Measurements from ENCODE around the gene ELL.
"Not testable (repeated sequence)": the region's sequence is repeated elsewhere in the genome, so short reads cannot be mapped to it uniquely, and the experiment has no call there.

Gene ELL

DNA sequence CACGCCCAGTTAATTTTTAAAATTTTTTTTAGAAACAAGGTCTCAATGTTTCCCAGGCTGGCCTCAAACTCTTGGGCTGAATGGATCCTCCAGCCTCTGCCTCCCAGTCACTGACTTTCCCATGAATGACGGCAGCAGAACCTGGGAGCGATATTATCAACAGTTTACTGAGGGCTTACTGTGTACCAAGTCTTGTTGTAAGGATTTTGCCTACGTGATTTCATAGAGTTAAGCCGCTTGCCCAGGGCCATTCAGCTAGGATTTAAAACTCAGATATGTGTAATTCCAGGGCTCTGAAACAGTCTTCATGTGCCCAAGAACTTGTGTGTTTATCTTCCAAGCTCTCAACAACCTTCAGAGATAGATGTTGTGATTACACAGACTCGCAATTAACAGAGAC lies 29.8 kb upstream of the ELL start:
- Histone ChIP-seq H3K27ac (peak overlapping the region; percentile 46; the same call in 1 of the 2 replicates), H3K9me3 (ENCODE audit: low read depth, low read length) (no peaks in the 10 kb centered on the region), H3K4me3 (no peak overlapping the region), H3K36me3 (ENCODE audit: insufficient read depth, low read length) (no peaks in the 10 kb centered on the region), H3K9ac (ENCODE audit: insufficient read length) (no peak overlapping the region)
- DNase-seq (ENCODE audit: low read depth, low spot score): no peak
- TF ChIP-seq FOXP2 (optimal IDR thresholded peaks at IDR 0.05; ENCODE audit: control extremely low read depth, extremely low read length, insufficient read depth) (no peak), POLR2AphosphoS5 (IDR thresholded peaks at IDR 0.05; ENCODE audit: borderline replicate concordance, low read depth, low read length) (no peak), EZH2 (IDR thresholded peaks at IDR 0.05) (no peak)

DNA sequence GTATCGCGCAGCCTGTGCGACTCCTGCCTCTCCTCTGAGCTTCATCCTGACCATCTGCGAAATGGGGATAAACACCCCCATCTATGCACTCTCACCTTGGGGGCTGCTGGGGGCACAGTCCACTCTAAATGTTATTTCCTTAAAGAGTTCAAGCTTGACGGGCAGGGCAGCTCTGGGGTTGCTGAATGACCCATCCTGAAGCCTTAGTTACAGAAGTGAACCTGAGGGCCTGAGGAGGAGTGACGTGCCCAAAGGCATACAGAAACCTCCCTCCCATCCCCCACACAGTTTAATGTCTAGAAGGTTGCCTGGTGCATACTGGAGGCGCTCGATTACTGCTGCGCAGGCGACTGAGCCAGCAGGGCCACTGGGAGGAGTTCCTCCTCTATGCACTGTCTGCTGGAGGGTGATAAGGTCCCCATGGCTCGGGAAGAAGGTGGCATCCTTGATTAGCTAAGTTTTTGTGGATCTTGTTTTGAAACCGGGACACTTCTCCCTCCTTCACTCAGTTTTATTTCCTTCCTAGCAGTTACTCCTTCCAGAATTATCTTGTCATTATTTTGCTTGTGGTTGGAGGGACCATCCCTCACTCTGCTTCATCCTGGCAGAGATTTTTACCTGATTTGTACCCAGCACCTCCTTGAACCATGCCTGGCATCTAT lies 22.1 kb upstream of the ELL start:
- H3K27ac ChIP-seq: peak overlapping the region; percentile 4; the same call in 1 of the 2 replicates
- TF ChIP-seq EZH2 (IDR thresholded peaks at IDR 0.05) (no peak), FOXP2 (optimal IDR thresholded peaks at IDR 0.05; ENCODE audit: control extremely low read depth, extremely low read length, insufficient read depth) (no peak), POLR2AphosphoS5 (IDR thresholded peaks at IDR 0.05; ENCODE audit: borderline replicate concordance, low read depth, low read length) (no peak)
- peak overlapping the region; percentile 59 for H3K9ac ChIP-seq (ENCODE audit: insufficient read length)
- no peaks in the 10 kb centered on the region for H3K9me3 ChIP-seq (ENCODE audit: low read depth, low read length)
- DNase-seq (ENCODE audit: low read depth, low spot score): no peak
- peak overlapping the region; percentile 85 for H3K4me3 ChIP-seq
- H3K36me3 ChIP-seq (ENCODE audit: insufficient read depth, low read length): peaks cover 27% of the 10 kb centered on the region

GRCh38 chr19:18542941-18543813 lies 21.3 kb upstream of the ELL start, which contains the start of gene FKBP8:
Gene FKBP8, minus strand, starts transcription at chr19:18543573. Its CDS starts 1,603 bp downstream, at chr19:18541970.
- Histone ChIP-seq H3K9ac (ENCODE audit: insufficient read length) (peak within 1 kb of the TSS; percentile 81), H3K36me3 (ENCODE audit: insufficient read depth, low read length) (peaks cover 27% of the 10 kb centered on the region), H3K4me3 (peak within 1 kb of the TSS; percentile 85), H3K9me3 (ENCODE audit: low read depth, low read length) (no peaks in the 10 kb centered on the region), H3K27ac (peak within 1 kb of the TSS; percentile 79)
- TF ChIP-seq FOXP2 (optimal IDR thresholded peaks at IDR 0.05; ENCODE audit: control extremely low read depth, extremely low read length, insufficient read depth): peak; percentile 53
- no peak for TF ChIP-seq EZH2 (IDR thresholded peaks at IDR 0.05)
- no peak for TF ChIP-seq POLR2AphosphoS5 (IDR thresholded peaks at IDR 0.05; ENCODE audit: borderline replicate concordance, low read depth, low read length)
- no peak for DNase-seq (ENCODE audit: low read depth, low spot score)

- no peak for DNase-seq (ENCODE audit: low read depth, low spot score)
- H3K4me3 ChIP-seq: peak overlapping the region; percentile 85
- H3K36me3 ChIP-seq (ENCODE audit: insufficient read depth, low read length): peaks cover 32% of the 10 kb centered on the region
- H3K27ac ChIP-seq: peak overlapping the region; percentile 79
- no peaks in the 10 kb centered on the region for H3K9me3 ChIP-seq (ENCODE audit: low read depth, low read length)
- peak overlapping the region; percentile 79 for H3K9ac ChIP-seq (ENCODE audit: insufficient read length)
- no peak for TF ChIP-seq POLR2AphosphoS5 (IDR thresholded peaks at IDR 0.05; ENCODE audit: borderline replicate concordance, low read depth, low read length)
- no peak for TF ChIP-seq EZH2 (IDR thresholded peaks at IDR 0.05)
- TF ChIP-seq FOXP2 (optimal IDR thresholded peaks at IDR 0.05; ENCODE audit: control extremely low read depth, extremely low read length, insufficient read depth): no peak
These were observed 20.4 kb upstream of the ELL start for GRCh38 chr19:18541992-18542940.

GRCh38 chr19:18541258-18541991 lies 19.6 kb upstream of the ELL start:
- H3K27ac ChIP-seq: no peak overlapping the region
- H3K9me3 ChIP-seq (ENCODE audit: low read depth, low read length): no peaks in the 10 kb centered on the region
- no peak for TF ChIP-seq EZH2 (IDR thresholded peaks at IDR 0.05)
- TF ChIP-seq POLR2AphosphoS5 (IDR thresholded peaks at IDR 0.05; ENCODE audit: borderline replicate concordance, low read depth, low read length): no peak
- TF ChIP-seq FOXP2 (optimal IDR thresholded peaks at IDR 0.05; ENCODE audit: control extremely low read depth, extremely low read length, insufficient read depth): no peak
- no peak overlapping the region for H3K9ac ChIP-seq (ENCODE audit: insufficient read length)
- H3K4me3 ChIP-seq: no peak overlapping the region
- H3K36me3 ChIP-seq (ENCODE audit: insufficient read depth, low read length): peaks cover 37% of the 10 kb centered on the region
- no peak for DNase-seq (ENCODE audit: low read depth, low spot score)

- H3K4me3 ChIP-seq; H3K9ac ChIP-seq (ENCODE audit: insufficient read length); H3K9me3 ChIP-seq (ENCODE audit: low read depth, low read length); H3K27ac ChIP-seq; DNase-seq (ENCODE audit: low read depth, low spot score): not testable (repeated sequence)
- H3K36me3 ChIP-seq (ENCODE audit: insufficient read depth, low read length): peaks cover 44% of the 10 kb centered on the region
These were observed 18.3 kb upstream of the ELL start for GRCh38 chr19:18540200-18540599.

DNA sequence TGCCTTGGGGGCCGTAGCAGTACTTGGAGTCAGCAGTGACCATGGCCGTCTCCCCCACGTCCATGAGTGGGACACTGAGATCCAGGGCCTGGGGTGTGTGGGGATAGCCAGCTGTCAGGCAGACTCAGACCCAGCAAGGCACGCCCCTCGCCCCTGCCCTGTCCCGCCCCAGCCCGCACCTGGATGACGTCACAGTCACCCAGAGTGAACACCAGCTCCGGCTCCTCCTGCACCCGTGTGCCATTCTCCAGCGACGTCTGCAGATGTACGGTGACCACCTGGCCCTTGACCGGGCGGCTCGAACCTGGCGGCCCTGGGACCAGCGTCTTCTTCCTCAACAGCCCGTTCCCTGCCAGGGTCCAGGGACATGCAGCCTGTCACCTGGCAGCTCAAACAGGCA lies 17.5 kb upstream of the ELL start:
- no peak overlapping the region for H3K4me3 ChIP-seq
- no peak overlapping the region for H3K9ac ChIP-seq (ENCODE audit: insufficient read length)
- no peaks in the 10 kb centered on the region for H3K9me3 ChIP-seq (ENCODE audit: low read depth, low read length)
- TF ChIP-seq POLR2AphosphoS5 (IDR thresholded peaks at IDR 0.05; ENCODE audit: borderline replicate concordance, low read depth, low read length): no peak
- TF ChIP-seq FOXP2 (optimal IDR thresholded peaks at IDR 0.05; ENCODE audit: control extremely low read depth, extremely low read length, insufficient read depth): no peak
- TF ChIP-seq EZH2 (IDR thresholded peaks at IDR 0.05): no peak
- H3K27ac ChIP-seq: no peak overlapping the region
- no peak for DNase-seq (ENCODE audit: low read depth, low spot score)
- peaks cover 46% of the 10 kb centered on the region for H3K36me3 ChIP-seq (ENCODE audit: insufficient read depth, low read length)

Measured in SK-N-MC (cell line).